Measurements from ENCODE around the gene GLDC.

The GLDC gene

GRCh38 chr9:6576987-6577386 lies 68.5 kb downstream of the GLDC start:
- DNase-seq (ENCODE audit: low read depth): no peak
- no peak overlapping the region for H3K4me3 ChIP-seq (ENCODE audit: low read depth, low read length)
- no peak for TF ChIP-seq CTCF (IDR thresholded peaks at IDR 0.05; ENCODE audit: low read depth, low read length)
- TF ChIP-seq POLR2A (IDR thresholded peaks at IDR 0.05; ENCODE audit: extremely low read depth, insufficient read length): no peak
- TF ChIP-seq MAX (IDR thresholded peaks at IDR 0.05; ENCODE audit: low read depth, low read length): no peak
- TF ChIP-seq MYC (IDR thresholded peaks at IDR 0.05; ENCODE audit: low read depth, low read length): no peak

DNA sequence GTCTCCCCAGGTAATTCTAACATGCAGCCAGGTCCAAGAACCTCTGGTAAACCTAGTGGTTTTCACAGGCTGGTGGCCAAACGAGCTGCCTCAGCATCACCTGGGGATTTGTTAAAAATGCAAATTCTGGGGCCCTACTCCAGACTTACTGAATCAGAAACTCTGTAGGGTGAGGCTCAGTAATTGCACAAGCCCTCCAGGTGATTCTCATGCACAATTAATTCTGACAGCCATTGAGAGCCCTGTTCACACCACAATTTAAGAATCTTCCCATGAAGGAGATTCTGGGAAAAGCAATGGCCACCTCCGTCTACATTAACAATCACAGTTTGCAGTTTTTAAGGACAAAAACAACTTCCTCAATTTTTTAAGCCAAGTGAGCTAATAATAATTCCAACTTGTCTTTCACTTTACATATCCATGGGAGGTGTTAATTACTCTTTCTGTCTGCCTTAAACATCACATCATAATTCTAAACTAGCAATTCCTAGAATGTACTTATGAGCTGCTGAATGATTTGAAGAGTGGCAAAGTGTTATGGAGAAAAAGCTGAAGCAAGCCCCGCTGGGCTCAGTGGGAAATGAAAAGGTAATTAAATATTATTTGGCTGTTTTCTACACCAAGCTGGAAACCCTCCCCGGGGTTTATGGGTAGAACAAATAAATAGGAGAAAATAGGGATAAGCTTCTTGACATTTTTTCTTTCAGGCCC lies 70.0 kb downstream of the GLDC start:
- no peak for DNase-seq (ENCODE audit: low read depth)
- no peak overlapping the region for H3K4me3 ChIP-seq (ENCODE audit: low read depth, low read length)

GRCh38 chr9:6567140-6567591 lies 78.4 kb downstream of the GLDC start:
- H3K4me3 ChIP-seq (ENCODE audit: low read depth, low read length): no peak overlapping the region
- peak; percentile 30 for DNase-seq (ENCODE audit: low read depth)
- TF ChIP-seq MAX (IDR thresholded peaks at IDR 0.05; ENCODE audit: low read depth, low read length) (no peak), MYC (IDR thresholded peaks at IDR 0.05; ENCODE audit: low read depth, low read length) (no peak), POLR2A (IDR thresholded peaks at IDR 0.05; ENCODE audit: extremely low read depth, insufficient read length) (no peak), CTCF (IDR thresholded peaks at IDR 0.05; ENCODE audit: low read depth, low read length) (no peak)

More for the DNA sequence above, 70.0 kb downstream of the GLDC start:
- no peak for TF ChIP-seq CTCF (IDR thresholded peaks at IDR 0.05; ENCODE audit: low read depth, low read length)
- no peak for TF ChIP-seq MYC (IDR thresholded peaks at IDR 0.05; ENCODE audit: low read depth, low read length)
- no peak for TF ChIP-seq MAX (IDR thresholded peaks at IDR 0.05; ENCODE audit: low read depth, low read length)
- no peak for TF ChIP-seq POLR2A (IDR thresholded peaks at IDR 0.05; ENCODE audit: extremely low read depth, insufficient read length)

DNA sequence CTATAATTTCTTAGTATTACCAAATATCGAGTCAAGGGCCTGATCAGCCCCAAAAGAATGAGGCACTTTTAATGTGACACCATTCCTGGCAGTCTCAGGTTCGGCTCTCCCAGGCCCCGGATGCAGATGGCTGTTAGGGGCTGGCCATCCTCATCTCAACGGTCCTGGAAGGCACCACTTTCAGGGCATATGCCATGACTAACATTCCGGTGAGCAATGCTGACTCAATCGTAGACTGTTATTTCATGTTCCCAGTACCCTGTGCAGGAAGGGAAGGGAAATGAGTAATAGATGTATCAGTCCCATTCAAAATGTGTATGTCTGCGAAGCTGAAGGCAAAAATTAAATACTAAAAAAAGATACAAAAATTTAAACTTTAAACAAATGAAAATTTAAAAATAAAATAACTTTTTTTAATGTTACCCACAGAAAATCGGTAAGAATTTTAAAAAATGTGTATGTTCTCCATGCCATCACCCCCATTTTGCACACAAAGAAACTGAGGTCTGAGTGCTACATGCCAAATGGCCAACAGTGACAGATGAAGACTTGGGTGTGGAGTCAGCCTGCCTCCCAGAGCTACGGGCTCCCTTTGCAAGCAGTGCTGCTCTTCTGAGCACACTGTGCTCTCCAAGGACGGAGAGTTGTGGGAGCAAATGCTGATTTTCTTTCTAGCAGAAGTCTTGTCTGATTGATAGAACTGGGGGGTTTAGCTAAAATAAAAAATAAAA lies 79.0 kb downstream of the GLDC start:
- TF ChIP-seq POLR2A (IDR thresholded peaks at IDR 0.05; ENCODE audit: extremely low read depth, insufficient read length): no peak
- no peak for TF ChIP-seq MAX (IDR thresholded peaks at IDR 0.05; ENCODE audit: low read depth, low read length)
- DNase-seq (ENCODE audit: low read depth): peak; percentile 87
- no peak overlapping the region for H3K4me3 ChIP-seq (ENCODE audit: low read depth, low read length)

DNA sequence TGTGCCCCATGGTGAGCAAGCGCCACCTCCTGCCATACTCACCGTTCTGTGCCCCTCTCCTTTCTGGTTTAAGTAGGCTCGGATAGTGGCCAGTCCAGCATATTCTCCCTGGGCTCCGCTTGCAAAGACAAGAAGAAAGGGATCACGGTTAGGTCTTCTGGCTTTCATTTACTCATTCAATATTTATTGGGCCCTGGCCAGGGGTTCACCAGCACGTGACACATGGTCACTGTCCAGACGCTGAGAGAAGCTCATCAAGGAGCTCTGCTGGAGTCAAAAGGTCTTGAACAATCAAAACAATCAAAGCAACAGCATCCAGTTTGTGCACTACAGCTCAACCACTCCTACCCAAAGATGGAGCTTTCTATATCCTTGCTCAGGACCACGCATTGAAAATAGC lies 80.2 kb downstream of the GLDC start:
- no peak overlapping the region for H3K4me3 ChIP-seq (ENCODE audit: low read depth, low read length)
- TF ChIP-seq POLR2A (IDR thresholded peaks at IDR 0.05; ENCODE audit: extremely low read depth, insufficient read length) (no peak), MAX (IDR thresholded peaks at IDR 0.05; ENCODE audit: low read depth, low read length) (no peak), CTCF (IDR thresholded peaks at IDR 0.05; ENCODE audit: low read depth, low read length) (no peak), MYC (IDR thresholded peaks at IDR 0.05; ENCODE audit: low read depth, low read length) (no peak)
- DNase-seq (ENCODE audit: low read depth): no peak

GRCh38 chr9:6564868-6565267 lies 80.7 kb downstream of the GLDC start:
- TF ChIP-seq CTCF (IDR thresholded peaks at IDR 0.05; ENCODE audit: low read depth, low read length): no peak
- TF ChIP-seq POLR2A (IDR thresholded peaks at IDR 0.05; ENCODE audit: extremely low read depth, insufficient read length): no peak
- no peak for TF ChIP-seq MAX (IDR thresholded peaks at IDR 0.05; ENCODE audit: low read depth, low read length)
- no peak for TF ChIP-seq MYC (IDR thresholded peaks at IDR 0.05; ENCODE audit: low read depth, low read length)
- DNase-seq (ENCODE audit: low read depth): no peak
- H3K4me3 ChIP-seq (ENCODE audit: low read depth, low read length): no peak overlapping the region
